Measurements from ENCODE around the gene MKRN3.

MKRN3 gene

DNA sequence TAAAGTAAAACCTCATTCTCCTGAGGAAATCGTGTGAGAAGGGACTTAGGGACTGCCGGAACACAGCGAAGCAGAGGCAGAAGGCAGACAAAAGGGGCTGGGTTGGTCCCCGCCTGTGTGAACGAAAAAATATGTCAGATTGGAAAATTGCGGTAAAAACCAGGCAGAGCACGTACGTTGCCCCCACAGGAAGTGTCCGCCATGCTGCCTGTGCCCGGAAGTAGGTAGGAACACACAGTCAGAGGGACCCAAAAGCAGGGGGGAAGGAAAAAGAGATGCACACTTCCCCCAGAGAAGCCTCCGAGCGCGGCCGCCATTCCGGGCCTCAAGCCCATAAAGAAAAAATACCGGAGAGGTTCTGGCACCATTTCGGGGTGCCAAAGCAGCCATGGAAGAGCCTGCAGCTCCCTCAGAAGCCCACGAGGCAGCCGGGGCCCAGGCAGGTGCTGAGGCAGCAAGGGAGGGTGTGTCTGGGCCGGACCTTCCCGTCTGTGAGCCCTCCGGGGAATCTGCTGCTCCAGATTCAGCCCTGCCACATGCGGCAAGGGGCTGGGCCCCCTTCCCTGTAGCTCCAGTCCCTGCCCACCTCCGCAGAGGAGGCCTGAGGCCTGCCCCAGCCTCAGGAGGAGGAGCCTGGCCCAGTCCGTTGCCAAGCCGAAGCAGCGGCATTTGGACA is at the start of gene MKRN3:
TSS of gene MKRN3 (plus strand) at position 280 of the 676 bp plus-strand sequence. CDS start at position 389, 109 bp downstream.
- peak in 44 of 56 donors; percentile 7 to 74 (median 42) for DNase-seq

DNA sequence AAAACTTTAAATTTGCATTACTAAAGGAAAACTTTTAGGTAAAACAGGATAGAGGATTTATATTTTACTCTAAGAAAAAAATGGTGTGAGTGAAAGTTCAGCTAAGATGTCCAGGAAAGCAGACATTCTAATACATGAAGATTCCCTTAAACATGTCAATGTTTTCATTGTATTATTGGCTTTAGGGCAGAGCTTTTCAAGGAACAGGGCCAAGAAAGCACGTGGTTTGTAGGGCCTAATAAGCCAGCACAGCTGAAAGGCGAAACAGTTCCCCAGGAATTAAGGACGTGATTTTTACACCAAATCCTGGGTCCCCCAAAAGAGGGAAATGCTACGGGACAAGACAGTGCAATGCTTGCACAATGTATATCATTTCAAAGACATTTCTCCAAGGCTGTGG is 48.6 kb upstream of the MKRN3 start:
- DNase-seq, result peak in 15 of 56 donors; percentile 0 to 53 (median 8)

DNA sequence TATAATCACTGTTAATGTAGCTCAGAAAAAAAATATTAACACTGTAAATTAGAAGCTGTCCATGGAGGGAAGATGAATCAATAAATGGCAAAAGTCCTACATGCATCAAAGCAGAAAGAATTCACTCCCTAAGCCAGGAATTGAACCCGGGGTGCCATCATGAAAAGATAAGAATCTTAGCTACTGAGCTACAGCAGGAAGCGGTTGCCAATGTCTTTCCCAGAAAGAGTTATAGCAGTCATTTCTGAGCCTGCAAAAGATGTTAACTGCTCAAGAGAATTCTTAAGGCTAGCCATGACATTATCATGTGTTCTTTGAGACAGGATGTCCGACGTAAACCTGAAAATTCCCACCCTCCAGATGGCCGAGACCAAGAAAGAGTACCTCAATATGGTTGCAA is 47.4 kb upstream of the MKRN3 start:
- peak in 9 of 56 donors; percentile 2 to 47 (median 5) for DNase-seq

DNA sequence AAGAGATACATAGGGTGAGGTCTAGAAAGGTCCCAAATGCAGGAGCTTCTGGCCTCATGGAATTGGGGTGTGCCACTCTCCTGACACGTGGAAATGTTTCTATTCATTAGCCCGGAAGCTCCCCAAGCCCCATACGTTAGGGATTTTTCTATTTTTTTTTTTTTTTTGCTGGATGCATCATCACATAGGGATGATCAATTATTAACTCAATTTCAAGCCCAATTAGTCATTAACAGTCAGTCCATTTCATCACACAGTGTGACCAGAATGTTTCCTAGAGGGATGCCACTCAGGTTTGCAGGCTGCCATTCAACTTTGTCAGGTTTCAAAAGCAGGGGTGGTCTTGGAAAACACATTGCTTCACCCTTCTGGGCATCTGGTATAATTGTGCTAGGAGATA is 40.7 kb upstream of the MKRN3 start:
- DNase-seq, result no peak

DNA sequence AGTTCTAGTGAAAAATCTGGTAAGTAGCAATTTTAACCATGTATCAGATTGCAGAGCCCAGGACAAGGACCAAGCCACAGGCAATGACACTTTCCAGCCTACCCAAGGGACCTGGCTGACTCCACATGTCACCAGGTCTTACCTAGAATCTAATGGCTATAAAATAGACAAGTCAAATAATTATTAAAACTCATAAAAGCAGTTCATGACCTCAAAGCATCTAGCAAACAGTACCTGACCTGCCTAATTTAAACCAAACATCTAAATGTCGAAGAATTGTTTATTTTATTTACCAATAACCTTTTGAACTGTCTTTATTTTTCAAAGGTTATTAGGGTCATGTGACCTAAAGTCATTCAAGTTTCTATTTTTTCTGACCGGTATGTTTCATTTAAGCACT is 35.6 kb upstream of the MKRN3 start:
- no peak for DNase-seq

DNA sequence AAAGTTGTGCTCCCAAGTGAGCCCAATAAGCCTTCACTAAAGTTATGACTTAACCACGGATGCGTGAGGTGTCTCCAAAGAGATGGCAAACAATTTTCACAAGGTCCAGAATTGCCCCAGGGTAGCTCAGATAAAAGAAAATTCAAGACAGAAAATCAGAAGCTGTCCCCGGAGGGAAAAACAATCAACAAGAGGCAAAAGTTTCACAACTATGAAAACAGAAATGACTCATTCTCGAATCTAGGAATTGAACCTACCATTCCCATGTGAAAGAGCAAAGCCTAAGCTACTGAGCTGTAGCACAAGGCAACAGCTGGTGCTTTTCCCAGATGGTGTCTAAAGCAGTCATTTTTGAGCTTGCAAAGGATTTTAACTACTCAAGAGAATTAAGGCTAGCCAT is 33.5 kb upstream of the MKRN3 start:
- DNase-seq, result peak in 10 of 56 donors; percentile 2 to 51 (median 4)

DNA sequence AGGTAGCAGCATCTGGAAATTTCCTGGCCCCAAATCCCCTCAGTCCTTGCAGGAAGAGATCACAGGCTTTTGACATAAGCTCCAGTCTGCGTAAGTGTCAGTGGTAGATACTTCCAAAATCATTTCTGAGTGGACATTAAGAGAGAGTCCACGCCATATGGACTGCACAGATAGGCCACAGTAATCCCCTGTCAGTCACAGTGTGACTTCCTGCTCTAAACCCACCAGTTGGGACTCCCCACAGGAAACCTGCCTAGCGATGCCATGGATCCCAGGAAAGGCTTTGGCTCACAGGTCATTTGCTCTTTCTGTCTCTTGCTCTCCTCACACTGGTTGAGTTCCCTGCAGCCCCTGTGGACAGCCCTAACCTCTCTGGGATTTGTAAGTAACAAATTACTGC is 28.8 kb upstream of the MKRN3 start:
- no peak for DNase-seq

DNA sequence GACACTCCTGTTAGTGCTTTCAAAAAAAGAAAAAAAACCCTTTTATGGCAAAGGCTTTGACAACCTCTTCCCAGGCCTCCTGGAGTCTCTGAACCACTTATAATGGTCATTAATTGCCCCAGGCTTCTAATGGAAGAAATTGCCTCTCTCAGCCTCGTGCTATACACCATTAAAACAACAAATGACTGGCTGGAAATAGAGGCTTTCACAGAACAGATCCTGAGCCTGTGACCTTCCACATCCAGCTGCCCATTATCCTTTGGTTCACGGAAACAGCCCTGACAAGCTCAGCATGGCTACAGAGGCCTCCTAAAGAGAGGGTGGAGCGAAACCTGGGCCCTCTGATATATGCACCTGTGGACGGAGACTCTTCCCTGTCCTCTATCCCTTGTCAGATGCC is 26.8 kb upstream of the MKRN3 start:
- DNase-seq, result no peak

DNA sequence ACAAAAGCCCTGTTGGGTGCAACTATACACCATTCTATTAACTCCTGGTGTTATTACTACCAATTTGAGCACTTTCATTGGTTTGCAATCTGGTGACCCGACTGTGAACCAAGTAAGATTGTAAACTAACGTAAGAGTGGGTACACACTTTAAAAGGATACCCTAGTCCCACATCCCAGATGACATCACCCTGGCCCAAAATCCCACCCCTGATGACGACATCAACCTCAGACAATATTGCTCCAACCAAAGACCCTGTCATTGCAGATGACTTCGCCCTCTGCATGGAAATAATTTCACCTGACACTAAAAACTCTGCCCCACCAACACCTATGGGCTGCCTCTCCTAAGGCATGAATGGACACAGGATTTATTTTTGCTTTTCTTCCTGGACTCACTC is 25.6 kb upstream of the MKRN3 start:
- no peak for DNase-seq

DNA sequence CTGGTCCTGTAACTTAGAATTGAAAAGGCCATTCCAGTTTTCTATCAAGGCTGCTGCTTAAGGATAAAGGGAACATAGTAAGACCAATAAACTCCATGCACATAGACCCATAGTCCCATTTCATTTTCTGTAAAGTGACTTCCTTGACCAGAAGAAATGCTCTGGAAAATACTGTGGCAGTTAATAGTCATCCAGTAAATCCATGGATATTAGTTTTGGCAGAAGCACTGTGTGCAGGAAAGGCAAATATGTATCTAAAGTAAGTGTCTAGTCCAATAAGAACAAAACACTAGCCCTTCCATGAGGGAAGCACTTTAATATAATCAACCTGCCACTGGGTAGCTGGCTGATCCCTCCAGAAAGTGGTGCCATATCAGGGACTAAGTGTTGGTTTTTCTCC is 19.3 kb upstream of the MKRN3 start:
- no peak for DNase-seq

DNA sequence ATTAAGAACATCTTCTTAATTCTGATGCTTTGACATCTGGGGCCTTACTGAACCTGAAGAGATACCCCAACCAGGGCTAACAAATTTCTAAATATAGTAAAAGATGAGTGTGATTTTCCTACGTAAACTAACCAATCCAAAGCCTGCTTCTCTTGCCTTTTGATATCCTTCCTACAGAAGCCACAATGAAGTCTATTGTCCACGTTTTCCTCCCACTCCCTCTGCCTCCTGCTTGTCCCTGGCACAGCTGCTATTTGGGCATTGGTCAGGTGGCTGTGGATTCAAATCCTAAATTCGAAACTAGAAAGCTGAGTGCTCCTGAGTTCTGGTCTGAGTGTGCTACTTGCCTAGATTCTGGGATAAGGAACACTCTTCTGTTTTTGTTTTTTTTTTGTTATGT is 17.4 kb upstream of the MKRN3 start:
- no peak for DNase-seq

DNA sequence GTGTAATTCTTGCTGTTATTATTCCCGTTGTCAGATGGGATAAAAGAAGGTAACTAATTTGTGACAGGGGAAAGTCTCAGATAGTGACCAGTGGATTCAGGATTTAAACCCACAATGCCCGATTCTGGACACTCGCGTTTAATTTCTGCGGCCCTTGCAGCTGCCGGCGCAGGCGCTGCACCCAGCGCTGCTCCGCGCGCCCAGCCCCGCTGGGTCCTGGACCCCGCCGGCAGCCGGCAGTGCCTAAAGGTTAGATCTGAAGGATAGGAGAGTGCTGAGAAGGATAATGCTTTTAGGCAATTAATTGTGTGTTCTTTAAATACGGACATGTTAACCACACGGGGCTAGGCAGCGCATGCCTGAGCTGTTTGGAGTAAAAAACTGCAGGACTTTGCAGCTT is 3.6 kb upstream of the MKRN3 start:
- DNase-seq, result peak in 1 of 56 donors; percentile 7

DNA sequence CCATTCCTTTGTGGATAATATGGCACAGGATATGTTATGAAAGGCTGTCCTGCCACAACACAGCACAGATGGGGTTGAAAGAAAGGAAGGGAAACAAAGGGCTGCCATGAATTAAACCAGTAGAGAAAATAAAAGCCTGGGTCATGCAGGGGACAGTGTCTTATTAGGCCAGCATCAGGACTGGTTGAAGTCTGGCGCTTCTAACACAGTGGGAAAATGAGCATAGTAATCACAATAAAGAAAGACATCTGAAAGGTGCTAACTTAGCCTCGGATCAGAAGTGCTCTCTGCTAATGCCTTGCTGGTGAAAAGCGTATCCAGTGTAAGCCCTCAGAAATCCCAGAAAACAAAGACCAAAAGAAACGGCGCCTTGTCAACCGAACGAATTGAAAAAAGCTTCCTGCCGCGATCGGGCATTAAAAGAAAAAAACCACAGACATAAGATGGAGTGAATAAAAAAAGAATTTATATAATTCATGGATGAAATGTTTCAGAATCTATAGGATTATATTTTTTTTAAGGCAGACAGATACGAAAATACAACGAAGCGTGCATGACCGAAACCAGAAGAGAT is 566 bp upstream of the MKRN3 start:
- DNase-seq, result peak in 2 of 56 donors; percentile 14 to 43

DNA sequence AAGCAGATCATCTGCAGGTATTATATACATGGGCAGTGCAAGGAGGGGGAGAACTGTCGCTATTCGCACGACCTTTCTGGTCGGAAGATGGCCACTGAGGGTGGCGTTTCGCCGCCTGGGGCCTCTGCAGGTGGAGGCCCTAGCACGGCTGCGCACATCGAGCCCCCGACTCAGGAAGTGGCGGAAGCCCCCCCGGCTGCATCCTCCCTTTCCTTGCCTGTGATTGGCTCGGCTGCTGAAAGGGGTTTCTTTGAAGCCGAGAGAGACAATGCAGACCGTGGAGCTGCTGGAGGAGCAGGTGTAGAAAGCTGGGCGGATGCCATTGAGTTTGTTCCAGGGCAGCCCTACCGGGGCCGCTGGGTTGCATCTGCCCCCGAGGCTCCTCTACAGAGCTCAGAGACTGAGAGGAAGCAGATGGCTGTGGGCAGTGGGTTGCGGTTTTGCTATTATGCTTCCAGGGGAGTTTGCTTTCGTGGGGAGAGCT is 639 bp downstream of the MKRN3 start:
- peak in 35 of 56 donors; percentile 10 to 70 (median 40) for DNase-seq

DNA sequence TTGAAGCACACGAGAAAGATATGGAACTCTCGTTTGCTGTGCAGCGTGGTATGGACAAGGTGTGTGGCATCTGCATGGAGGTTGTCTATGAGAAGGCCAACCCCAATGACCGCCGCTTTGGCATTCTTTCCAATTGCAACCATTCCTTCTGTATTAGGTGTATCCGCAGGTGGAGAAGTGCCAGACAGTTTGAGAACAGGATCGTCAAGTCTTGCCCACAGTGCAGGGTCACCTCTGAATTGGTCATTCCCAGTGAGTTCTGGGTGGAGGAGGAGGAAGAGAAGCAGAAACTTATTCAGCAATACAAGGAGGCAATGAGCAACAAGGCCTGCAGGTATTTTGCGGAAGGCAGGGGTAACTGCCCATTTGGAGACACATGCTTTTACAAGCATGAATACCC is 1.2 kb downstream of the MKRN3 start:
- no peak for DNase-seq

DNA sequence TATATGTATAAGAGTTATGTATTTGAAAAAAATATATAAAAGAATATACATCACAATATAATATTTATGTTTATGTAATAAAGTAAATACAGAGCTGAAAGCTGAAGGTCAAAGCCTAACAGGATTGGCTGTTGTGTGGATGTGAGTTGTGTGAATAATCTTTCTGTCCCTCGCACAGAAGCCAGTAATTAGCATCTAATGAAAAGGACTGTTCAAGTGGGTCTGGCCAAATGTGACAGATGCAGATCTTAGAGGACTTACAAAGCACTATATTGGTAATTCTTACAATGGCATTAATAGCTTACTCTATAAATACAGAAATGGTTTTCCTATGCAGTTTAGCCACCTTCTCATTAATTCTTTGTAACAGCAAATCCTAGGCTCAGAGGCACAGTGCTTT is 2.4 kb downstream of the MKRN3 start:
- peak in 14 of 56 donors; percentile 5 to 73 (median 43) for DNase-seq

DNA sequence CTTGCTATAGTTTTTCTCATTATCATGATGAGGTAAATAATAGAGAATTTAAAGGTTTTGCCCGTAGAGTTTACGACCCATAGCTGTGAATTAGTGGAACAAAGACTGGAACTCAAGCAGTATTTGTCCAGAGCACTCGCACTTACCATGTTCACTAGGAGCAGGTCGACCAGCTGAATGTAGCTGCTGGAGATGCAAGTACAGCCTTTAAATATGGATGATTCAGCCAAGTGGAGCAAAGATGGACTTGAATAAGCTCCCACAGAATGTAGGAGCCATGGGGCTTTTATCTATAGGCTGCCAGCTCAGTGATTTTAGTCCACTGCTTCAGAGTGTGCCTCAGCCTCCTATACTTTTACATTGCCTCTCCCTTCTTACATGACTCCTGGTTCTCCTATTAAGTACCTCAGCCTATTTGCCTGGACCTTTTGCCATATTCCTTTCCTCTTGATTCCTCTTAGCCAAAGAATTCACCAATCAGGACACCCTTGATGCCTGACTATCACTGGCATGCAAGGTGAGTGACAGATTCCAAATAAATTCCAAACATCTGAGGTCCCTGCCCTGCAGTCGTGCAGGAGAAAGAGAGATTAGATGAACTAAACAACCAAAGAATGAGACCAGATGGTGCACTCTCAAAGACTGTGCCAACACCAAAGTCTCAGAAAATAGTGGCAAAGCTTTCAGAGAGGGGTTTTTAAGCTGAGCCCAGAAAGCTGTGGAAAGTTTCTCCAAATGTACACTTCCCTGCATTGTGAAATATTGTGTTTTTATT is 3.9 kb downstream of the MKRN3 start:
- no peak for DNase-seq

DNA sequence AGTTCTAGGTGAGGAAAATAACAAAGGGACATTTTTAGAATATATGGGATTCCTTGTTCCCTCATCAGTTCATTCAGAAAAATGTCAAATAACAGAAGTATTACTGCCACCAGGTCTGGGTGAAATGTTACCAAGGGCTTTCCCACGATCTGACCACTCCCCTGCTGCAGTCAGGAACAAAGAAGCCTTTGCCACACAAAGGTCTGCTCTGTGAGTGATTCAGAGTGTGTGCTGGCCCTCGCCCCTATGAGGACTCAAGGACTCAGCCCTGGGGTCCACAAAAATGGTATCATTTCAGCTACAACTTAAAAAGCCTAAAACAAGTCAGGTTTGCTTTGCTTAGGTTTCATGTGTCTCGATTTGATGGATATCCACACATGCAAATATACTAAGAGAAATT is 5.0 kb downstream of the MKRN3 start:
- peak in 22 of 56 donors; percentile 6 to 67 (median 30) for DNase-seq

DNA sequence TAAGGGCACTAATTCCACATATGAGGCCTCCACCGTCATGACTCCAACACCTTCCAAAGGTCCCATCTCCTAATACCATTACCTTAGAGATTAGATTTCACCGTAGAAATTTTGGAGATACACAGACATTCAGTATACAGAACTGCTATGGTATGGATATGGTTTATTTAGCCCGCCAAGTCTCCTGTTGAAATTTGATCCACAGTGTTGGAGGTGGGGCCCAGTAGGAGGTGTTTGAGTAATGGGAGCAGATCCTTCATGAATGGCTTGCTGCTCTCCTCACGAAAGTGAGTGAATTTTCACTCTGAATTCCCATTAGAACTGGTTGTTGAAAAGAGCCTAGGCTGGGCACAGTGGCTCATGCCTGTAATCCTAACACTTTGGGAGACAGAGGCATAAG is 7.4 kb downstream of the MKRN3 start:
- no peak for DNase-seq

DNA sequence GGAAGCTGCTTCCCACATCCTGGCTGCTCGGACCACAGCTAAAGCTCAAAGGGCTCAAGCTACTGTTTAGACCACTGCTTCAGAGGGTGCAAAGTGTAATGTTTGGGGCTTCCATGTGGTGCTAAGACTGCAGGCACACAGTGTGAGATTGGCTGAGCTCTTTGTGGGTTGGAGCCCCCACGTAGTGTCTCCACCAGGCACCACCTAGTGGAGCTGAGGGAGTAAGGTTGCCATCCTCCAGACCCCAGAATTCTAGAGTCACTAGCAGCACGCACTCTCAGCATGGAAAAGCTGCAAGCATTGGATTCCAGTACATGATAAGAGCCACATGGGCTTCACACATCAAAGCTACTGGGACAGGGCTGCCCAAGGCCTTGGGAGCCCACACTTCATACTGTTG is 9.3 kb downstream of the MKRN3 start:
- DNase-seq, result no peak

DNA sequence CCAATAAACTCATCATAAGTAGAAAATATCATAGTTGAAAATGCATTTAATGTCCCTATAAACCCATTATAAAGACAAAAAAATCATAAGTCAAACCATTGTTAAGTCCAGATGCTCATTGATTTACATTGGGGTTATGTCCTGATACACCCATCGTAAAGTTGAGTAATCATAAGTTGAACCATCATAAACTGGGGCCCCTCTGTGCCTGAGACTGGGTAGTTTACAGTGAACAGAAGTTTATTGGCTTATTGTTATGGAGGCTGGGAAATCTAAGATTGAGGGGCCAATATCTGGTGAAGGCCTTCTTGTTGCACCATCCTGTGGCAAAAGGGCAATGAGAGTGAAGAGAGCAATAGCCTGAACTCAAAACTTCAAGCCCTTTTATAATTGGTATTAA is 10.6 kb downstream of the MKRN3 start:
- DNase-seq, result no peak

DNA sequence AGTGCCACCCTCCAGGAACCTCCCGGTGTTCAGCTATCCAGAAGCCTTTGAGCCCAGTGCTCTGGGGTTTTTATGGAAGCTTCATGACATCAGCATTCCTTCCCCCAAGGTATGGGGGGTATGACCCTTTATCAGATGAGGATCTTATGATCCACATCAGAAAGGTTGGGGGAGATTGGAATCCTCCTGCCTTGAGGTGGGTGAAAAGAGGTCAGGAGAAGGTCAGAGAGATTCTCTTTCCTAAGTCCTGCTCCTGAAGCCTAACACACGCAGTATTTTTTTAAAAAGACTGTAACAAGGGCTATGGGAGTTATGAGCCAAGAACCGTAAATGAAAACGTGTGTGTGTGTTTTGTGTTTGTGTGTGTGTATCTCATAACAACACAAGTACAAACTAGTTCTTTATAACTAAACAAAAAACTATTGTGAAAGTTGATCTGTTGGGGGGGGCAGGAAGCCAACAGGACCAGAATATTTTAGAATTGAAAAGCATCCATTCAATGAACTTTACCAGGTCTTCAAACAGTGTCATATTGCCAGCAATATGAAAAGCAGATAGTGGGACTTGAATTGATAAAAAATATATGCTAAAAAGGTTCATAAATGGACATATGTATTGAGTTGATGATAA is 13.2 kb downstream of the MKRN3 start:
- DNase-seq, result no peak
